OCI-LY3 (cell line): ENCODE data around the gene CDC5L.

Experiments
- EZH2phosphoT487 ChIP-seq: fragments of 200-600 bp; shearing (Covaris generic); IDR thresholded peaks from 2 replicates; pipeline ENCODE4 v1.6.1; 2018; ENCODE audit warnings: antibody characterized with exemption, mixed run types, low read depth
- TF ChIP-seq, protein P1 (sequence below): fragments of 200-600, 300-600 bp; sonication (generic); IDR thresholded peaks from 2 replicates; pipeline ENCODE4 v1.5.1; 2014; ENCODE audit warnings: antibody characterized with exemption, low read length, low read depth

DNA sequence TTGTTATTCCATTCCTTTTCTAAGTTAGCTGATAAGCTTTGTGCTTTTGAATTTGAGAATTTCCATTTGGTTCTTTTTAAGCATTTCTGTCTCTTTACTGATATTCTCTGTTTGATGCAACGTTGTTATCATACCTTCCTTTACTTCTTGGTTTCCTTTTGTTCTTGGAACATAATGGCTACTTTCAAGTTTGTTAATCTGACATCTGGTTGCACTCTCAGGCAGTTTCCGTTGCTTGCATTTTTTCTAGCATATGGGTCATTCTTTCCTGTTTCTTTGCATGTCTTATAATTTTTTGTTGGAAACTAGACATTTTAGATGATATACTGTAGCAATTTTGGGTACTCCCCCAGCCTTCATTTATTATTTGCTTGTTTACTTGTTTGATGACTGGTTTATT, 12.5 kb downstream of the CDC5L start:
- TF ChIP-seq, protein P1, sequence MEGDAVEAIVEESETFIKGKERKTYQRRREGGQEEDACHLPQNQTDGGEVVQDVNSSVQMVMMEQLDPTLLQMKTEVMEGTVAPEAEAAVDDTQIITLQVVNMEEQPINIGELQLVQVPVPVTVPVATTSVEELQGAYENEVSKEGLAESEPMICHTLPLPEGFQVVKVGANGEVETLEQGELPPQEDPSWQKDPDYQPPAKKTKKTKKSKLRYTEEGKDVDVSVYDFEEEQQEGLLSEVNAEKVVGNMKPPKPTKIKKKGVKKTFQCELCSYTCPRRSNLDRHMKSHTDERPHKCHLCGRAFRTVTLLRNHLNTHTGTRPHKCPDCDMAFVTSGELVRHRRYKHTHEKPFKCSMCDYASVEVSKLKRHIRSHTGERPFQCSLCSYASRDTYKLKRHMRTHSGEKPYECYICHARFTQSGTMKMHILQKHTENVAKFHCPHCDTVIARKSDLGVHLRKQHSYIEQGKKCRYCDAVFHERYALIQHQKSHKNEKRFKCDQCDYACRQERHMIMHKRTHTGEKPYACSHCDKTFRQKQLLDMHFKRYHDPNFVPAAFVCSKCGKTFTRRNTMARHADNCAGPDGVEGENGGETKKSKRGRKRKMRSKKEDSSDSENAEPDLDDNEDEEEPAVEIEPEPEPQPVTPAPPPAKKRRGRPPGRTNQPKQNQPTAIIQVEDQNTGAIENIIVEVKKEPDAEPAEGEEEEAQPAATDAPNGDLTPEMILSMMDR: no peak
- no peak for TF ChIP-seq EZH2phosphoT487
